Aorta (tissue), 5 donors: ENCODE measurements around the gene KEAP1. TPM values are rescaled to one million over a fixed set of nuclear protein-coding genes. Genes with fewer than 3 reads are reported as not detected.
"Not testable (repeated sequence)": the region's sequence is repeated elsewhere in the genome, so short reads cannot be mapped to it uniquely, and the experiment has no call there.

Experiments
- ATAC-seq: fragments of 200-7000 bp; cut with Tn5 transposase; one replicate; pipeline ENCODE4 v1.9.1; 2022; ENCODE audit warnings: moderate library complexity; ENCODE audit not compliant: low FRiP score
- DNase-seq, 2 donors: peaks; one replicate each; pipeline ENCODE4 v3.0.0-alpha.2; 2020
- H3K27ac ChIP-seq, 2 donors: one replicate each; pipeline ENCODE4 v1.5.1; 2013; ENCODE audit warnings: low read length in 2 of 2, mild to moderate bottlenecking in 2 of 2, moderate library complexity in 2 of 2, control low read depth in 1 of 2, inconsistent platforms in 1 of 2, low read depth in 1 of 2
- H3K27me3 ChIP-seq, 2 donors: one replicate each; pipeline ENCODE4 v1.6.1; 2013; ENCODE audit warnings: control low read depth in 1 of 2, low read length in 1 of 2, mild to moderate bottlenecking in 1 of 2, moderate library complexity in 1 of 2; ENCODE audit not compliant: insufficient read depth in 2 of 2, control insufficient read depth in 1 of 2
- H3K36me3 ChIP-seq, 2 donors: one replicate each; pipeline ENCODE4 v1.6.1; 2013; ENCODE audit warnings: control low read depth in 1 of 2, low read length in 1 of 2, mild to moderate bottlenecking in 1 of 2; ENCODE audit not compliant: insufficient read depth in 2 of 2, control insufficient read depth in 1 of 2
- H3K4me1 ChIP-seq, 2 donors: one replicate each; pipeline ENCODE4 v1.6.1; 2013; ENCODE audit warnings: low read length in 2 of 2, control low read depth in 1 of 2, mild to moderate bottlenecking in 1 of 2, moderate library complexity in 1 of 2; ENCODE audit not compliant: insufficient read depth in 2 of 2, control insufficient read depth in 1 of 2
- H3K4me3 ChIP-seq, 2 donors: one replicate each; pipeline ENCODE4 v1.5.1; 2013; ENCODE audit warnings: low read length in 2 of 2, control low read depth in 1 of 2, mild to moderate bottlenecking in 1 of 2
- H3K9me3 ChIP-seq: one replicate; pipeline ENCODE4 v1.6.1; 2013; ENCODE audit warnings: mild to moderate bottlenecking, low read length; ENCODE audit not compliant: control insufficient read depth
- WGBS, 2 donors: extraction: QIAGEN DNeasy Blood & Tissue Kit; methylation state at CpG; one replicate each; pipeline ENCODE4 v1.1.7; 2013; 5-methylcytosine and 5-hydroxymethylcytosine counted together
- intact Hi-C, 2 donors: fragments of 100-400 bp; cut with DNase I; formaldehyde crosslinking; loops; one replicate each; pipeline versions ENCODE4 v1.14.2 to v1.15.0; 2022
- polyA plus RNA-seq, 2 donors: library from polyadenylated mRNA; stranded (reverse); fragments of 200-250 nt; gene quantifications; one replicate each; pipeline ENCODE4 v1.2.3, GENCODE V29; 2013
- total RNA-seq, 2 donors: library from RNA; stranded (reverse); fragmentation: NEBNext Ultra II Directional; extraction: Animal tissue kit (Norgen Biotek cat#: 25700); gene quantifications; one replicate each; pipeline ENCODE4 v1.2.1, GENCODE V29; 2021
- donor health status: healthy with polysubstance abuse.
- donor health status: Bipolar disorder and iron deficiency.
- donor health status: DM: no; HTN: no; CAD: no.
- donor health status: DM: no; HTN: no; CAD: no.
- donor health status: DM: yes; HTN: yes; CAD: no.

Gene KEAP1
- total and polyA plus RNA-seq, 4 donors: 30.9 to 62.8 (median 49.9) TPM

DNA sequence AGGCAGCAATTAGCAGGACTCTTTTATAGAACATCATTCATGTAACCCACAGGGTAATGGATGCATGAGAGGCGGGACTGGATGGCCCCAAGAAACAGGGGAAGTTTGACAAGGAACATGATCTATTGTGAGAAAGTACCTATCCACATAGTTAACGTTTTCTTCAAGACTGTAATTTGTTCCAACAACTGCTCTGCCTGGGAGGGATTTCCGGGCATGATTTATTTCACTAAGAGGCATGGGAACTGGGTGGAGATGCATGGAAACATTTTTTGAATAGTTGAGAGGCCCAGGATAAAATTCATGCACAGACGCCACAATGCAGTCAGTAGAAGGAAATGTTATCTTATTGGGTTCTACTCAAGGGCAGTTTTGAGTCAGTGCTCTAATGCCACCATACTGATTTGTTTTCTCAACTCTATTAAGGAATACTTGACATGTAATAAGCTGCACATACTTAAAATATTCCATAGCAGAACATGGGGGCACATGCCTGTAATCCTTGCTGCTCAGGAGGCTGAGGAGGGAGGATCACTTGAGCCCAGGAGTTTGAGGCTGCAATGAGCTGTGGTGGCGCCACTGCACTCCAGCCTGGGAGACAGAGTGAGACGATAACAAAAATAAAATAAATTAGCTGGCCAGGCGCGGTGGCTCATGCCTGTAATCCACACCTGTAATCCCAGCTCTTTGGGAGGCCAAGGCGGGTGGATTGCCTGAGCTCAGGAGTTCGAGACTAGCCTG, 30.7 kb upstream of the KEAP1 start:
- DNase-seq (no peak), ATAC-seq (peak; percentile 22)
- H3K27ac ChIP-seq: peak overlapping the region in 1 of 2 donors; percentile 26
- H3K9me3 ChIP-seq: no peaks in the 10 kb centered on the region
- H3K4me3 ChIP-seq: no peak overlapping the region
- H3K4me1 ChIP-seq: no peaks in the 10 kb centered on the region
- no peaks in the 10 kb centered on the region for H3K27me3 ChIP-seq
- H3K36me3 ChIP-seq: no peaks in the 10 kb centered on the region
- 41 to 44% methylated on average over 10 of the region's 10 CpGs for WGBS, 2 donors
- intact Hi-C loops: no loop called here

DNA sequence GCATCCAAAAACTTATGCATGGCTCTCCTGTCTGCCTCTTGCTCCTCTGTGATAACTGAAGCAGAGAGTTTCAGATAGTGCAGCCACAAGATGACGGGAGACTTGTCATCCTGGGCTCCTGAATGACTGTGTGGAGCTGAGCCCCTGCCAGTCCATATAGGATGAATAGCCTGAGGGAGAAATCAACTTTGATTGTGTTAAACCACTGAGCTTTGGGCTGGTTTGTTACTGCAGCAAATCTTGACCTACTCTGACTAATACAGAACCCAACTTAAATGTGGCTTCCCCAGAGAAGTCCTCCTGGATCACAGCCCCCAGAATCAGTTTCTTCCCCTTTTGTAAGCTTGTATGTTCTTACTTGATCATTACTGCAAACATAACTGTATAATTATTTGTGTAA, 29.3 kb upstream of the KEAP1 start:
- ATAC-seq (no peak), DNase-seq (no peak)
- 93 to 98% methylated on average over 1 of the region's 1 CpG for WGBS, 2 donors
- Histone ChIP-seq H3K4me3 (no peak overlapping the region), H3K4me1 (no peaks in the 10 kb centered on the region), H3K9me3 (no peaks in the 10 kb centered on the region), H3K27me3 (no peaks in the 10 kb centered on the region), H3K36me3 (no peaks in the 10 kb centered on the region), H3K27ac (no peak overlapping the region)
- intact Hi-C loops: no loop called here

DNA sequence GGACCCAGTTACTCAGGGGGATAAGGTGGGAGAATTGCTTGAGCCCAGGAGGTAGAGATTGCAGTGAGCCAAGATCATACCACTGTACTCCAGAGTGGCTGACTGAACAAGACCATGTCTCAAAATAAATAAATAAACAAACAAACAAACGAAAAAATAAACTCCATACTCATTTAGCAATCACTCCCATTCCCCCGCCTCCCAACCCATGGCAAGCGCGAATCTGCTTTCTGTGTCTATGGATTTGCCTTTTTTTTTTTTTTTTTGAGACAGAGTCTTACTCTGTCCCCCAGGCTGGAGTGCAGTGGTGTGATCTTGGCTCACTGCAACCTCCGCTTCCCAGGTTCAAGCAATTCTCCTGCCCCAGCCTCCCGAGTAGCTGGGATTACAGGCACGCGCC, 23.7 kb upstream of the KEAP1 start:
- H3K9me3 ChIP-seq, DNase-seq, ATAC-seq, H3K36me3 ChIP-seq, H3K4me1 ChIP-seq, H3K4me3 ChIP-seq, H3K27me3 ChIP-seq, H3K27ac ChIP-seq, intact Hi-C loops: not testable (repeated sequence)
- WGBS, 2 donors: 92 to 93% methylated on average over 8 of the region's 8 CpGs

DNA sequence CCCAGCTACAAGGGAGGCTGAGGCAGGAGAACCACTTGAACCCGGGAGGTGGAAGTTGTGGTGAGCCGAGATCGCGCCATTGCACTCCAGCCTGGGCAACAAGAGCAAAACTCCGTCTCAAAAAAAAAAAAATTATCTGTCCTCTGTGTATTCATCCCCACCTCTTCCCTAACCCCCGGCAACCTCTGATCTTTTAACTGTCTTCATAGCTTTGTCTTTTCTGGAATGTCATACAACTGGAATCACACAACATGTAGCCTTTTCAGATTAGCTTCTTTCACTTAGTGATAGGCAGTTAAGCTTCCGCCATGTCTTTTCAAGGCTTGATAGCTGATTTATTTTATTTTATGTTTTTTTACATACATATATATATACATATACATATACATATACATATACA, 22.5 kb upstream of the KEAP1 start:
- Histone ChIP-seq H3K27ac (no peak overlapping the region), H3K27me3 (no peaks in the 10 kb centered on the region), H3K4me3 (no peak overlapping the region), H3K9me3 (no peaks in the 10 kb centered on the region), H3K36me3 (no peaks in the 10 kb centered on the region), H3K4me1 (no peaks in the 10 kb centered on the region)
- intact Hi-C loops: no loop called here
- ATAC-seq (no peak), DNase-seq (no peak)
- WGBS, 2 donors: 95 to 97% methylated on average over 7 of the region's 7 CpGs

DNA sequence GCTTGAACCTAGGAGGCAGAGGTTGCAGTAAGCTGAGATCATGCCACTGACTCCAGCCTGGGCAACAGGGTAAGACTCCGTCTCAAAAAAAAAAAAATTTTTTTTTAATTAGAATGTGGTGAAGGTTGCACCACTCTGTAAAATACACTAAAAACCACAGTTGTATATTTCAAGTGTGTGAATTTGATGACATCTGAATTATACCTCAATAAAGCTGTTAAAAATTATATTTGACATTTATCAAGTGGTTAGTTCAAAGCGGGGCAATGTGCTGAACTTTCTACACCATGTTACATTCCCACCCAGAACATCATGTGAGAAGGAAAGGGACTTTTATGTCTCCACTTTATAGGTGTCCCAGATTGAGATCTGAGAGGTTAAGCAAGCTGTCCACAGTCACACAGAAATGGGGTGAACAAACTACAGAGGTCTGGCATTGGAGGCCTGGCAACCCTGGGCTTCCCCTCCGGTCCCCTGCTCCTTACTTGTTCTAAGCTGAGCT, 20.0 kb upstream of the KEAP1 start:
- WGBS, 2 donors: 79 to 91% methylated on average over 3 of the region's 3 CpGs
- H3K27me3 ChIP-seq: no peaks in the 10 kb centered on the region
- intact Hi-C loops: no loop called here
- H3K4me3 ChIP-seq: no peak overlapping the region
- H3K36me3 ChIP-seq: no peaks in the 10 kb centered on the region
- ATAC-seq (no peak), DNase-seq (no peak)
- H3K4me1 ChIP-seq: no peaks in the 10 kb centered on the region
- H3K9me3 ChIP-seq: no peaks in the 10 kb centered on the region
- no peak overlapping the region for H3K27ac ChIP-seq

DNA sequence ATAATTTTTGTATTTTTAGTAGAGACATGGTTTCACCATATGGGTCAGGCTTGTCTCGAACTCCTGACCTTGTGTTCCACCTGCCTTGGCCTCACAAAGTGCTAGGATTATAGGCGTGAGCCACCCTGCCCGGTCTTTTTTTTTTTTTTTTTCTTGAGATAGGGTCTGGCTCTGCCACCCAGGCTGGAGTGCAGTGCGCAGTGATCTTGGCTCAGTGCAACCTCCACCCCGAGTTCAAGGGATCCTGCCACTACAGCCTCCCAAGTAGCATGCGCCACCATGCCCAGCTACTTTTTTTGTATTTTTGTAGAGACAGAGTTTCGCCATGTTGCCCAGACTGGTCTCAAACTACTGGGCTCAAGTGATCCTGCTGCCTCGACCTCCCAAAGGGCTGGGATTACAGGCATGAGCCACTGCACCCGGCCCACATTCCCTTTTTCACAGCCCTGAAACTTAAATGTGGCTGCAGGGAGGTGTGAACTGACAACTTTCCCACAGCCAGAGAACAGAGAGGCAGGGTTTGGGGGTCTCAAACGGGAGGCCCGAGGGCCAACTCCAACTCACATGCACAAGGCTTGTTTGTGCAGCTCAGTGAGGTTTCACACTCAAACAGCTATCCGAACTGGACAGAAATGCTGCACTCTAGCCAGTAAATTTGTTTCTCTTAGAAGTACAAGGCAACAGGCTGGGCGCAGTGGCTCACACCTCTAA, 18.5 kb upstream of the KEAP1 start:
- Histone ChIP-seq H3K4me1 (no peaks in the 10 kb centered on the region), H3K27me3 (no peaks in the 10 kb centered on the region), H3K4me3 (no peak overlapping the region), H3K27ac (no peak overlapping the region), H3K9me3 (no peaks in the 10 kb centered on the region), H3K36me3 (no peaks in the 10 kb centered on the region)
- no peak for ATAC-seq
- intact Hi-C loops: no loop called here
- DNase-seq: no peak
- 75 to 76% methylated on average over 13 of the region's 13 CpGs for WGBS, 2 donors

GRCh38 chr19:10520652-10521318, 17.6 kb upstream of the KEAP1 start:
- no peak overlapping the region for H3K27ac ChIP-seq
- intact Hi-C loops: no loop called here
- 87% methylated on average over 15 of the region's 15 CpGs for WGBS, 2 donors
- no peaks in the 10 kb centered on the region for H3K9me3 ChIP-seq
- H3K4me3 ChIP-seq: no peak overlapping the region
- ATAC-seq (no peak), DNase-seq (no peak)
- no peaks in the 10 kb centered on the region for H3K36me3 ChIP-seq
- H3K27me3 ChIP-seq: no peaks in the 10 kb centered on the region
- no peaks in the 10 kb centered on the region for H3K4me1 ChIP-seq

DNA sequence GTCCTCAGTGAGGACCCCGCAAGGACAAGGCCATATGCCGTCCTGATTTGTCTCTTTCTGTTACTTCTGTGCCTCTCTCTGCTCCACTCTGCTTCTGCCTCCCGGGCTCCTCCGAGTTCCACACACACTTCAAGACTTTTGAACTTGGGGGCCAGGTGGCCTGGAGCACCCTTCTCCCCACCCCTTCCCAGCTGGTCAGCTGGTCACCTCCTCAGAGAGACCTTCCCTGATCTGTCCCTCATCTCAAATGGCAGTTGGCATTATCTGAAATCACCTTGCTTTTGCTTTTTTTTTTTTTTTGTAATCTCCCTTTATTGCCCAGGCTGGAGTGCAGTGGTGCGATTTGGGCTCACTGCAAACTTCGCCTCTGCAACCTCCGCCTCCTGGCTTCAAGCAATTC, 16.3 kb upstream of the KEAP1 start:
- Histone ChIP-seq H3K9me3 (no peaks in the 10 kb centered on the region), H3K4me1 (no peaks in the 10 kb centered on the region), H3K27me3 (no peaks in the 10 kb centered on the region), H3K36me3 (no peaks in the 10 kb centered on the region), H3K4me3 (no peak overlapping the region), H3K27ac (no peak overlapping the region)
- intact Hi-C loops: no loop called here
- ATAC-seq: no peak
- DNase-seq: no peak
- 83 to 84% methylated on average over 7 of the region's 7 CpGs for WGBS, 2 donors
